HEK293T (cell line): ENCODE data around the gene FAP.

Source experiments
- CTCF ChIA-PET: fragments of 350-600 bp; formaldehyde crosslinking; extraction: SDS; loops from one replicate; lab custom pipeline; 2021; ENCODE audit warnings: antibody characterized with exemption, inconsistent platforms; lab: Yijun Ruan, JAX
- POLR2A ChIA-PET: fragments of 350-600 bp; formaldehyde crosslinking; extraction: SDS; loops from one replicate; lab custom pipeline; 2020; ENCODE audit warnings: antibody characterized with exemption, inconsistent platforms; lab: Yijun Ruan, JAX
- DNase-seq: peaks from one replicate; pipeline ENCODE4 v3.0.0; 2012; ENCODE audit warnings: mixed read lengths; ENCODE audit errors: extremely low spot score
- ARNT ChIP-seq: fragments of 450-650 bp; IDR thresholded peaks from 2 replicates; pipeline ENCODE4 v1.6.1; 2017; ENCODE audit warnings: mild to moderate bottlenecking
- BHLHE40 ChIP-seq: fragments of 450-650 bp; IDR thresholded peaks from 2 replicates; pipeline ENCODE4 v1.6.1; 2016; ENCODE audit warnings: mild to moderate bottlenecking, moderate library complexity, borderline replicate concordance
- CTBP1 ChIP-seq: fragments of 450-650 bp; IDR thresholded peaks from 2 replicates; pipeline ENCODE4 v1.6.1; 2016; ENCODE audit warnings: borderline replicate concordance
- ELF4 ChIP-seq: fragments of 450-650 bp; IDR thresholded peaks from 2 replicates; pipeline ENCODE4 v1.6.1; 2017; ENCODE audit warnings: antibody characterized with exemption
- FOXA1 ChIP-seq: fragments of 450-650 bp; IDR thresholded peaks from 2 replicates; pipeline ENCODE4 v1.6.1; 2016; ENCODE audit warnings: mild to moderate bottlenecking
- FOXK2 ChIP-seq: fragments of 450-650 bp; IDR thresholded peaks from 2 replicates; pipeline ENCODE4 v1.6.1; 2016; ENCODE audit warnings: mild to moderate bottlenecking
- FOXM1 ChIP-seq: fragments of 450-650 bp; IDR thresholded peaks from 2 replicates; pipeline ENCODE4 v1.6.1; 2017; ENCODE audit warnings: mild to moderate bottlenecking, borderline replicate concordance
- HDGF ChIP-seq: fragments of 450-650 bp; IDR thresholded peaks from 2 replicates; pipeline ENCODE4 v1.6.1; 2017; ENCODE audit warnings: antibody characterized with exemption, borderline replicate concordance
- L3MBTL2 ChIP-seq: fragments of 450-650 bp; conservative IDR thresholded peaks from 2 replicates; pipeline ENCODE4 v1.6.1; 2016; ENCODE audit warnings: mild to moderate bottlenecking
- LEF1 ChIP-seq: fragments of 450-650 bp; IDR thresholded peaks from 2 replicates; pipeline ENCODE4 v1.6.1; 2017; ENCODE audit warnings: mild to moderate bottlenecking, borderline replicate concordance
- NFRKB ChIP-seq: fragments of 450-650 bp; IDR thresholded peaks from 2 replicates; pipeline ENCODE4 v1.6.1; 2016; ENCODE audit warnings: mild to moderate bottlenecking, moderate library complexity
- SP1 ChIP-seq: fragments of 450-650 bp; IDR thresholded peaks from 2 replicates; pipeline ENCODE4 v1.6.1; 2017
- SUZ12 ChIP-seq: fragments of 450-650 bp; IDR thresholded peaks from 2 replicates; pipeline ENCODE4 v1.6.1; 2016; ENCODE audit warnings: mild to moderate bottlenecking
- TARDBP ChIP-seq: fragments of 450-650 bp; IDR thresholded peaks from 2 replicates; pipeline ENCODE4 v1.6.1; 2016
- ZNF384 ChIP-seq: fragments of 450-650 bp; IDR thresholded peaks from 2 replicates; pipeline ENCODE4 v1.6.1; 2016
- TF ChIP-seq, protein P1 (sequence below): fragments of 450-650 bp; IDR thresholded peaks from 2 replicates; pipeline ENCODE4 v1.6.1; 2016

FAP gene

DNA sequence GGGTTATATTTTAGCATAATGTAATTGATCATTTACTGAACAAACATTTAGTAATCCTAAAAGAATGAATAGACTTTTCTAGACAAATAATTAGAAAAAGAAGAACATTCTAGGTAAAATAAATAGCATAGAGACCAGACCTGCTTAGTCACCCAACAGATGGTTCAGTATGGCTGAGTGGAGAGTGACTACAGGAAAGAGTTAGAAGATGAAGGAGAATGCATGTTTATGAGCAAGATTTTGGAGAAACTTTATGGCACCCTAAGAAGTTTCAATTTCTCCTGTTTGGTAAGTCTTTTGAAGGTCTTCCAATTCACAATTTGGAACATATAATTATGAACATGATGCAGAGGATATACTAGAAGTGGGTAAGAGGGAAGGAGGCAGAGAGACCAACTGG, 32.9 kb downstream of the FAP start:
- TF ChIP-seq HDGF = no peak
- no peak for TF ChIP-seq FOXM1
- TF ChIP-seq SUZ12 = no peak
- TF ChIP-seq ARNT = no peak
- no peak for TF ChIP-seq FOXA1
- TF ChIP-seq CTBP1 = no peak
- TF ChIP-seq NFRKB = no peak
- TF ChIP-seq BHLHE40 = no peak
- no peak for TF ChIP-seq TARDBP
- TF ChIP-seq FOXK2 = no peak
- no peak for DNase-seq
- POLR2A ChIA-PET = no interaction called here
- CTCF ChIA-PET = interaction anchor here (0.6 kb wide), 1 partner anchor 21 kb away, joined by 3 read pairs; no protein-coding TSS in a partner anchor

DNA sequence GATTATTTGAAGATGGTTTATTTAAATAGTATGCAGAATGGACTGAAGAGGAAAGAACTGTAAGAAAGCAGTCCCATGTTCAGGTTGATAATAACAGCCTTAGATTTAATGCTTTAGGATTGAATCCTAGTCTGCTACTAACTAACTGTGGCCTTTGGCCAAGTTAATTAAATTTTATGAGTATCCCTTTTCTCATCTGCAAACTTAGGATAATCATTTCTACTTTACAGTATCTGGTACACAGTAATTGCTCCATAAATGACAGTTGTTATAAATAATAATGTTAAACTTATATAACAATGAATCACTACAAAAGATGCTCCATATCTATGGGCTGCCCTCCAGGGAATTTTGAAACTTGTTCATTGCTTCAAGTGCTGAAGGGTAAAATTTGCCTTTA, 41.0 kb downstream of the FAP start:
- no peak for DNase-seq
- TF ChIP-seq SUZ12 (no peak), TARDBP (no peak), HDGF (no peak), FOXM1 (no peak), NFRKB (no peak), LEF1 (no peak), L3MBTL2 (no peak), ELF4 (no peak), FOXA1 (no peak), BHLHE40 (no peak), CTBP1 (no peak)
- TF ChIP-seq, protein P1, sequence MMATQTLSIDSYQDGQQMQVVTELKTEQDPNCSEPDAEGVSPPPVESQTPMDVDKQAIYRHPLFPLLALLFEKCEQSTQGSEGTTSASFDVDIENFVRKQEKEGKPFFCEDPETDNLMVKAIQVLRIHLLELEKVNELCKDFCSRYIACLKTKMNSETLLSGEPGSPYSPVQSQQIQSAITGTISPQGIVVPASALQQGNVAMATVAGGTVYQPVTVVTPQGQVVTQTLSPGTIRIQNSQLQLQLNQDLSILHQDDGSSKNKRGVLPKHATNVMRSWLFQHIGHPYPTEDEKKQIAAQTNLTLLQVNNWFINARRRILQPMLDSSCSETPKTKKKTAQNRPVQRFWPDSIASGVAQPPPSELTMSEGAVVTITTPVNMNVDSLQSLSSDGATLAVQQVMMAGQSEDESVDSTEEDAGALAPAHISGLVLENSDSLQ = no peak
- ChIA-PET CTCF (no interaction called here), POLR2A (no interaction called here)

DNA sequence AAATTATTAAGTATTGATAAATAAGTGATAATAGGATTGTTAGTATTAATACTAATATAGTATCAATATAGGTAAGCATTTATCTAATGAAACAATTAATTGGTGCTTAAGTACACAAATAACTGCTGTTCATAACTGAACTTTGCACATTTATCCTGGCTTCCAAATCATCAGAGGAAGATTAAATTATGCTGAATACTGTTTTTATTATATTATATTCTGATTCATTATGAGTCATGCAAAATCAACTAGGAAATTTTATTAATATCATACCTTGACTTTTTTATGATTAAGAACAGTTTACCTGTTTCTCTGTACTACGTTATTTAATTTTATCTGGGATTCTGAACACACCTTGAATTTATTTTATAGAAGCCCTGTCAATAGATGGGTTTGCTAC, 42.6 kb downstream of the FAP start:
- ChIA-PET CTCF (no interaction called here), POLR2A (no interaction called here)
- no peak for TF ChIP-seq NFRKB
- no peak for TF ChIP-seq SP1
- TF ChIP-seq L3MBTL2 = no peak
- TF ChIP-seq FOXK2 = no peak
- no peak for TF ChIP-seq HDGF
- TF ChIP-seq FOXM1 = no peak
- TF ChIP-seq LEF1 = no peak
- no peak for TF ChIP-seq FOXA1
- TF ChIP-seq SUZ12 = no peak
- TF ChIP-seq, protein P1 = no peak
- TF ChIP-seq ARNT = no peak
- no peak for TF ChIP-seq BHLHE40
- no peak for TF ChIP-seq TARDBP
- TF ChIP-seq CTBP1 = no peak
- TF ChIP-seq ELF4 = no peak
- TF ChIP-seq ZNF384 = no peak
- DNase-seq = no peak

DNA sequence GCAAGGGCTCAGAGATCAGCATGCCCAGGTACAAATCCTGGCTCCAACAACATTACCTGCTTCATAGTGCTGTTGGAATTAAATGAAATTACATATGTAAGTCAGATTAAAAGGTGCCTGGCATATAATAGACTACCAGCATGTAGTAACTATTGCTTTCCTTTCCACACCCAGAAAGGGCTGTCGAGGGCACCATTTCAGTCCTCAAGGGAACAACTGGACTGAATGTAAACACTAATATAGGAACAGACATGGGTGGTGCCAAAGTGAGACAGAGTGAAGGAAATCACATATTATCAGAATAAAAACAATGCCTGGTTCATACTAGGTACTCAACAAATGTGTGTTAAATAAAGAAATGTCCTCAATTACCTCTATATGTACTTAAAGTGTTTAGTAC, 43.3 kb downstream of the FAP start:
- ChIA-PET CTCF (no interaction called here), POLR2A (no interaction called here)
- TF ChIP-seq SUZ12 (no peak), TARDBP (no peak), HDGF (no peak), NFRKB (no peak), FOXM1 (no peak), SP1 (no peak), L3MBTL2 (no peak), ELF4 (no peak), CTBP1 (no peak), BHLHE40 (no peak), ARNT (no peak), FOXA1 (no peak), ZNF384 (no peak), FOXK2 (no peak), LEF1 (no peak)
- TF ChIP-seq, protein P1 = no peak
- DNase-seq = no peak

DNA sequence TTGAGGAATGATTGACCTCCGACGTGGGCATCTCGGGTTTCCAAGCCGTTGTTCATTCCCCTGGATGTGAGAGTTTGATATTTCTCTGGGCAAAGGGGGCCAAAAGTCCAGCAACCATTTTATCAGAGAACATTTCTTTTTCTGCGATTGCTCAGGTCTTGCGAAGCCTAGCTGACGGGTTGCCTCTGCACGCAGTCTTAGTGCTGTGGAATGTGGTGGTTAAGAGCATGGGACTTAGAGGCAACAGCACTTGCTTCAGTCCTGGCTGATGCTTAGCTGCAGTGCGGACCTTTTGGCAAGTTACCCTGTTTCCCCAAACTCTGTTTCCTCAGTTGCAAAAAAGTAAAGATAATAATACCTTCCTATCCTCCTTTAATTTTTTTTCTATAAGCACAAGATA, 45.0 kb downstream of the FAP start:
- POLR2A ChIA-PET = no interaction called here
- TF ChIP-seq CTBP1 = no peak
- no peak for TF ChIP-seq FOXK2
- no peak for TF ChIP-seq BHLHE40
- TF ChIP-seq FOXA1 = no peak
- no peak for TF ChIP-seq ELF4
- TF ChIP-seq SUZ12 = no peak
- TF ChIP-seq TARDBP = no peak
- no peak for DNase-seq
- CTCF ChIA-PET = no interaction called here

DNA sequence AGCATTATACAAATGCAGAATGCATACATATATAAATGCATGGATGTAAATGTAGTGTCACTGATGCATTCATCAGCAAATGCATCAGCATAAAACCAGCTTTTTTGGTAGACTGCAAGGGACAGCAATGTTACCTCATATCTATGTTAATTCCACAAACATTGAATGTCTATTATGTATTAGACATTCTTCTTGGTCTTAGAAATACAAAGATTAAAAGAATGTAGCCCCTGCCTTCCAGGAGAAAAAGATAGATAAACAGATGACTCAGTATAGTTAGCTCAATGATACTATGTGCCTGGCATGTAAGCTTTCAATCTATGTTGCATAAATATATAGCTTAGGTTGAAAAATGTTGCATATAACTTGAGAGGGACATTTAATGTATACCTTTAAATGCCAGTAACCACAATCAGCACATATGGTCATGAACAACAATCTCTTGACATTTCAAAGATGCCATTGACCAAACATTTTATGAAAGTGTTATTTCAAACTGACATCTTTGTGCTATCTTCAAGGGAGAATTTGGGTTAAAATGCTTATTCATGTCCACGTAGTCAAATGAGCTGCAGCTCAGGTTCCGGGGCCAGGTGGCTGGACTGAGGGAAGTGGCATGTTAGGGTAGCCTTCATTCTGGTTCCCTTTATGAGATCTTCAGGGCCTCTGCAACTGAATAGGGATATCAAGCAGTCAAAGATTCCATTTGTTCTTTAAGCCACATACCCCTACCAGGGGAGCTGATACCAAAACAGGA, 46.0 kb downstream of the FAP start:
- TF ChIP-seq SP1 (no peak), ZNF384 (no peak), NFRKB (no peak), ELF4 (no peak), TARDBP (no peak), FOXM1 (no peak), SUZ12 (no peak)
- ChIA-PET POLR2A (no interaction called here), CTCF (no interaction called here)
- DNase-seq = no peak
